ENCODE data around the gene DENND1B. TPM values are rescaled to one million over a fixed set of nuclear protein-coding genes. Genes with fewer than 3 reads are reported as not detected.

DENND1B gene
- total and polyA plus RNA-seq, 2 of the 13 experiments (the other 11 are each of a cell fraction or from before 2014, with no cell fraction given): 2.6 to 5.7 TPM

- TF ChIP-seq ZNF20 (CRISPR knock-in tag; IDR thresholded peaks at IDR 0.05) (no peak), RXRA (CRISPR knock-in tag; IDR thresholded peaks at IDR 0.05) (no peak), SPEN (CRISPR knock-in tag; IDR thresholded peaks at IDR 0.05; ENCODE audit: low read depth) (no peak), CENPX (CRISPR knock-in tag; IDR thresholded peaks at IDR 0.05) (no peak), JUN (CRISPR knock-in tag; IDR thresholded peaks at IDR 0.05) (no peak), ZNF691 (CRISPR knock-in tag; IDR thresholded peaks at IDR 0.05; ENCODE audit: borderline replicate concordance, low read depth) (no peak), IRF2 (CRISPR knock-in tag; IDR thresholded peaks at IDR 0.05) (no peak), GTF3A (CRISPR knock-in tag; conservative IDR thresholded peaks at IDR 0.05) (no peak), ZNF607 (CRISPR knock-in tag; IDR thresholded peaks at IDR 0.05; ENCODE audit: borderline replicate concordance) (no peak), ZNF274 (CRISPR knock-in tag; IDR thresholded peaks at IDR 0.05) (no peak), BATF2 (CRISPR knock-in tag; IDR thresholded peaks at IDR 0.05) (no peak), GABPB1 (CRISPR knock-in tag; IDR thresholded peaks at IDR 0.05) (no peak), TFDP2 (CRISPR knock-in tag; IDR thresholded peaks at IDR 0.05) (no peak), IRF1 (CRISPR knock-in tag; IDR thresholded peaks at IDR 0.05; ENCODE audit: low read depth) (no peak), ZNF143 (CRISPR knock-in tag; IDR thresholded peaks at IDR 0.05) (no peak), ARHGAP35 (CRISPR knock-in tag; IDR thresholded peaks at IDR 0.05; ENCODE audit: borderline replicate concordance) (no peak), RELA (CRISPR knock-in tag; IDR thresholded peaks at IDR 0.05) (no peak), ELF1 (CRISPR knock-in tag; IDR thresholded peaks at IDR 0.05) (no peak), MIER3 (CRISPR knock-in tag; IDR thresholded peaks at IDR 0.05; ENCODE audit: borderline replicate concordance) (no peak)
- no TSS peak for BruUV-seq (replicated peaks)
- 88% methylated on average over 2 of the region's 2 CpGs for WGBS (ENCODE audit: low lambda C conversion rate)
- POLR2A ChIA-PET: no interaction called here
- H3K79me2 ChIP-seq (ENCODE audit: insufficient read depth, low read length): no peaks in the 10 kb centered on the region
- no peaks in the 10 kb centered on the region for H3K27me3 ChIP-seq (ENCODE audit: control insufficient read depth in 1 of 2, insufficient read depth in 2 of 2, low read length in 2 of 2)
- H4K20me1 ChIP-seq (ENCODE audit: insufficient read depth, low read length): no peaks in the 10 kb centered on the region
- no peak overlapping the region for H2AFZ ChIP-seq (ENCODE audit: low read length)
- DNase-seq (ENCODE audit: low spot score): no peak
- no peak overlapping the region for H3K9ac ChIP-seq (ENCODE audit: insufficient read depth, low read depth, low read length)
- H3K4me2 ChIP-seq (ENCODE audit: low read depth, low read length): no peak overlapping the region
- intact Hi-C loops (cut with micrococcal nuclease; ENCODE audit: unreplicated experiment): no loop called here
- no peak for ATAC-seq
- CTCF ChIA-PET (ENCODE audit: low intra/inter-chr PET ratio, low total read pairs): no interaction called here
- FAIRE-seq: no peak
- H3K4me3 ChIP-seq (replicated peaks in 1 of 3; ENCODE audit: insufficient read depth in 1 of 3, low read depth in 2 of 3, low read length in 3 of 3): no peak overlapping the region
- no peaks in the 10 kb centered on the region for H3K36me3 ChIP-seq (replicated peaks in 1 of 2; ENCODE audit: control insufficient read depth in 1 of 2, insufficient read depth in 2 of 2, low read length in 2 of 2)
- H3K9me3 ChIP-seq (ENCODE audit: low read length): peaks cover 10% of the 10 kb centered on the region
- in situ Hi-C loops (cut with HindIII; ENCODE audit: extremely low pct_ligation_motif_present, low pct_unique_long_range_greater_than_20kb): no loop called here
- no peak overlapping the region for H3K27ac ChIP-seq (ENCODE audit: extremely low read length, insufficient read depth, low read length)
- no peaks in the 10 kb centered on the region for H3K4me1 ChIP-seq (ENCODE audit: insufficient read depth, low read length)
Observed at GRCh38 chr1:197567442-197567841, 207.8 kb downstream of the DENND1B start.
